Astrocyte (in vitro differentiated cells and primary cell): ENCODE measurements around the gene MORN3. TPM values are rescaled to one million over a fixed set of nuclear protein-coding genes. Genes with fewer than 3 reads are reported as not detected.

ENCODE experiments used
- DNase-seq: peaks from one replicate; pipeline ENCODE4 v3.0.0-alpha.2; 2010; ENCODE audit warnings: low read depth
- FAIRE-seq: peaks from 2 replicates; lab custom pipeline; 2011; peaks lifted over from hg19 to GRCh38; lab: Jason Lieb, UNC
- H2AFZ ChIP-seq: 2 replicates; pipeline ENCODE4 v1.6.0; 2012; ENCODE audit warnings: low read depth, low read length, inconsistent platforms
- H3K27ac ChIP-seq: 2 replicates; pipeline ENCODE4 v1.5.1; 2011; ENCODE audit warnings: low read depth, low read length, inconsistent platforms
- H3K27me3 ChIP-seq: 2 replicates; pipeline ENCODE4 v1.6.0; 2011; ENCODE audit warnings: low read length, inconsistent platforms; ENCODE audit not compliant: insufficient read depth
- H3K36me3 ChIP-seq: 2 replicates; pipeline ENCODE4 v1.5.1; 2011; ENCODE audit warnings: low read length, inconsistent platforms; ENCODE audit not compliant: insufficient read depth
- H3K4me1 ChIP-seq: 2 replicates; pipeline ENCODE4 v1.5.1; 2011; ENCODE audit warnings: low read length, inconsistent platforms; ENCODE audit not compliant: insufficient read depth
- H3K4me2 ChIP-seq: 2 replicates; pipeline ENCODE4 v1.6.0; 2012; ENCODE audit warnings: low read length, inconsistent platforms
- H3K4me3 ChIP-seq: 2 replicates; pipeline ENCODE4 v1.5.1; 2011; ENCODE audit warnings: low read depth, mild to moderate bottlenecking, low read length, inconsistent platforms; ENCODE audit not compliant: insufficient read depth
- H3K79me2 ChIP-seq: 2 replicates; pipeline ENCODE4 v1.6.0; 2012; ENCODE audit warnings: mild to moderate bottlenecking, low read length, inconsistent platforms; ENCODE audit not compliant: insufficient read depth
- H3K9ac ChIP-seq: 2 replicates; pipeline ENCODE4 v1.6.0; 2012; ENCODE audit warnings: mild to moderate bottlenecking, low read length, inconsistent platforms
- H3K9me3 ChIP-seq: 2 replicates; pipeline ENCODE4 v1.5.1; 2012; ENCODE audit warnings: low read depth, mild to moderate bottlenecking, low read length, inconsistent platforms; ENCODE audit not compliant: insufficient read depth
- H4K20me1 ChIP-seq: 2 replicates; pipeline ENCODE4 v1.6.0; 2012; ENCODE audit warnings: low read length, inconsistent platforms; ENCODE audit not compliant: insufficient read depth
- H3K27ac Mint-ChIP-seq: one replicate; pipeline ENCODE4 v1.8.0; 2021; ENCODE audit warnings: mild to moderate bottlenecking, mixed read lengths; ENCODE audit not compliant: unreplicated experiment
- H3K27me3 Mint-ChIP-seq: one replicate; pipeline ENCODE4 v1.8.0; 2021; ENCODE audit warnings: low read depth, mixed read lengths; ENCODE audit not compliant: unreplicated experiment
- H3K36me3 Mint-ChIP-seq: one replicate; pipeline ENCODE4 v1.8.0; 2021; ENCODE audit warnings: low read depth, mixed read lengths; ENCODE audit not compliant: unreplicated experiment
- H3K4me1 Mint-ChIP-seq: one replicate; pipeline ENCODE4 v1.8.0; 2021; ENCODE audit warnings: low read depth, mixed read lengths; ENCODE audit not compliant: unreplicated experiment
- H3K4me3 Mint-ChIP-seq: one replicate; pipeline ENCODE4 v1.8.0; 2021; ENCODE audit warnings: mild to moderate bottlenecking, moderate library complexity, mixed read lengths; ENCODE audit not compliant: unreplicated experiment
- H3K9me3 Mint-ChIP-seq: one replicate; pipeline ENCODE4 v1.8.0; 2021; ENCODE audit warnings: mild to moderate bottlenecking, mixed read lengths; ENCODE audit not compliant: unreplicated experiment
- EZH2 ChIP-seq: IDR thresholded peaks from 2 replicates; pipeline ENCODE4 v1.6.1; 2012; ENCODE audit warnings: mild to moderate bottlenecking, low read length, inconsistent platforms; ENCODE audit not compliant: insufficient read depth
- total RNA-seq: library from RNA; stranded (reverse); gene quantifications from 2 replicates; pipeline ENCODE4 v1.2.1, GENCODE V29; 2021
- TF ChIP-seq, protein P1 (sequence below): IDR thresholded peaks from 2 replicates; pipeline ENCODE4 v1.5.1; 2011; ENCODE audit warnings: low read depth, mild to moderate bottlenecking, inconsistent platforms, low read length, moderate library complexity; ENCODE audit not compliant: insufficient read depth

Gene MORN3
- total RNA-seq, 1 donor from 2014 or later, result 0.36 TPM

DNA sequence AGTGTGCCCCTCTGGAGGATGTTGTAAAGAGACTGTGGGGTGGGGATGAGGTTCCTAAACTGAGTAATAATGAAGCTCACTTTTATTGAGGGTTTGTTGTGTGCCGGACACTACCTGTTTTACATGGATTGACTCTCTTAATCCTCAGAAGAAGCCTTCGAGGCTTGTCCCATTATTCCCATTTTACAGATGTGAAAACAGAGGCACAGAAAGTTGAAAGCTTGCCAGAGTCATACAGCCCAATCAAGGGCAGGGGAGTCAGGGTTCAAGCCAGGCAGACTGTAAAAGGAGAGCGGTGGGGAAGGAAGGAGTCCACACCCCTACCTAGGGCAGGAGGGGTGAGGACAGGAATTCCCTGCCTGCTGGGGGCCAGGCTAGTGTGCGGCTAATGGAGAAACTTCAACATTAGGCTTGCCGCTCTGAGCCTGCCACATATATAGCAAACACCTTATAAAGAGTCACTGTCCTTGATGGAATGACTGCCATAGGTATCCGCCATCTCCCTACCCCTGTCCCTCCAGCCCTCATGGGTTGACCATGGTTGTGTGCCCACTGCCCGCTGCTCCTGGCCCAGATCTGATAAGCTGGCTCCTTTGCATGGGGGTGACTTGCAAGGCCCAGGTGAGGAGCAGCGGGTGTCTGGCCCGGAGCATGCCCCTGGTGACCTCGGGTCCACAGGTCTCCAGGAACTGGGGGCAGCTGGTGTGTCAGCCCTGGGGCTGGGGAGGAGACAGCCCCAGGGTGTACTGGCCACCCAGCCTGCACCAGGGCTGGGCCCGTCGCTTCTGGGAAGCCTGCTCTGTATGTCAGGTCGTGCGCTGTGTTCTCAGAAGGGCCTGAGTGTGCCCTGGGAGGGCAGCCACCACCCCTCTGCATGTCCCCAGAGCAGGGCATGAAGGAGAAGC, 30.9 kb downstream of the MORN3 start:
- no peak for FAIRE-seq
- Histone ChIP-seq H3K4me2 (no peak overlapping the region), H3K4me1 (no peaks in the 10 kb centered on the region), H3K9me3 (no peaks in the 10 kb centered on the region), H3K9ac (no peak overlapping the region), H3K27ac (no peak overlapping the region), H3K4me3 (no peak overlapping the region), H3K79me2 (peaks cover 23% of the 10 kb centered on the region), H3K27me3 (no peaks in the 10 kb centered on the region), H2AFZ (no peak overlapping the region), H4K20me1 (peaks cover 17% of the 10 kb centered on the region), H3K36me3 (no peaks in the 10 kb centered on the region)
- DNase-seq, result no peak
- no peak for TF ChIP-seq EZH2
- TF ChIP-seq, protein P1, sequence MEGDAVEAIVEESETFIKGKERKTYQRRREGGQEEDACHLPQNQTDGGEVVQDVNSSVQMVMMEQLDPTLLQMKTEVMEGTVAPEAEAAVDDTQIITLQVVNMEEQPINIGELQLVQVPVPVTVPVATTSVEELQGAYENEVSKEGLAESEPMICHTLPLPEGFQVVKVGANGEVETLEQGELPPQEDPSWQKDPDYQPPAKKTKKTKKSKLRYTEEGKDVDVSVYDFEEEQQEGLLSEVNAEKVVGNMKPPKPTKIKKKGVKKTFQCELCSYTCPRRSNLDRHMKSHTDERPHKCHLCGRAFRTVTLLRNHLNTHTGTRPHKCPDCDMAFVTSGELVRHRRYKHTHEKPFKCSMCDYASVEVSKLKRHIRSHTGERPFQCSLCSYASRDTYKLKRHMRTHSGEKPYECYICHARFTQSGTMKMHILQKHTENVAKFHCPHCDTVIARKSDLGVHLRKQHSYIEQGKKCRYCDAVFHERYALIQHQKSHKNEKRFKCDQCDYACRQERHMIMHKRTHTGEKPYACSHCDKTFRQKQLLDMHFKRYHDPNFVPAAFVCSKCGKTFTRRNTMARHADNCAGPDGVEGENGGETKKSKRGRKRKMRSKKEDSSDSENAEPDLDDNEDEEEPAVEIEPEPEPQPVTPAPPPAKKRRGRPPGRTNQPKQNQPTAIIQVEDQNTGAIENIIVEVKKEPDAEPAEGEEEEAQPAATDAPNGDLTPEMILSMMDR, result no peak
- H3K27ac Mint-ChIP-seq, result no peak overlapping the region
- no peak overlapping the region for H3K4me3 Mint-ChIP-seq
- peaks cover 5% of the 10 kb centered on the region for H3K36me3 Mint-ChIP-seq
- H3K9me3 Mint-ChIP-seq, result no peaks in the 10 kb centered on the region
- peaks cover 4% of the 10 kb centered on the region for H3K4me1 Mint-ChIP-seq
- H3K27me3 Mint-ChIP-seq, result no peaks in the 10 kb centered on the region

DNA sequence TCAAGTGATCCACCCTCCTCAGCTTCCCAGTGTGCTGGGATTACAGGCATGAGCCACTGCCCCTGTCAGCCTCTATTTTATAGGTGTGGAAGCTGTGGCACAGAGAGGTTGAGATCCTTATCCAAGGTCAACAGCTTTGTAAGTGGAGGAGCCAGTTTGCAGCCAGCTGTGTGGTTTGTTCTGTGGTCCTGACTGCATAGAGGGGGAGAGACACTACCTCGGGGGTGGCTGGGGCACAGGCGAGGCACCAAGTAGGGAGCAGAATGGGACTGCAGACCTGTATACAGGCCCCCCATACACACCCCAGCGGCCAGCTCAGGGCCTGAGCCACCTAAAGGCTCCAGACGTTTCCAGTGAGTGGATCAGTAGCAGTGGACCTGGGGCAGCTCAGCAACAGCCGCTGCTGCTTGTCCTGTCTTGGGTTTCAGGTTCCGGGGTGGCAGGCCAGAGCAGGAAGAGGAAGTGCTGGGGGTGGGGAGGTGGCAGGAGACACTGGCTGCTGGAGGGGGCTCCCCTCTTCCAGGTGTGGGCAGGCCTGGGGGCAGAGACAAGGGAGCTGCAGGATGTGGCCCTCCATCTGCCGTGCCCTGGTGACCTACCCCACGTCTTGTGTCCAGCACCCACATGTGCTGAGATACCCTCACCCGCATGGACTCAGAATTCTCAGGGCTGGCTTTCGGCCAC, 32.1 kb downstream of the MORN3 start:
- Mint-ChIP-seq H3K9me3 (no peaks in the 10 kb centered on the region), H3K4me1 (peaks cover 9% of the 10 kb centered on the region), H3K27me3 (no peaks in the 10 kb centered on the region), H3K36me3 (peaks cover 5% of the 10 kb centered on the region), H3K4me3 (no peak overlapping the region), H3K27ac (no peak overlapping the region)
- peaks cover 33% of the 10 kb centered on the region for H3K79me2 ChIP-seq
- H3K4me3 ChIP-seq, result no peak overlapping the region
- no peak overlapping the region for H2AFZ ChIP-seq
- H3K4me2 ChIP-seq, result no peak overlapping the region
- H4K20me1 ChIP-seq, result peaks cover 24% of the 10 kb centered on the region
- no peak overlapping the region for H3K27ac ChIP-seq
- no peak for FAIRE-seq
- no peak overlapping the region for H3K9ac ChIP-seq
- no peaks in the 10 kb centered on the region for H3K36me3 ChIP-seq
- TF ChIP-seq, protein P1, result no peak
- no peak for TF ChIP-seq EZH2
- DNase-seq, result no peak
- H3K4me1 ChIP-seq, result no peaks in the 10 kb centered on the region
- H3K9me3 ChIP-seq, result no peaks in the 10 kb centered on the region
- no peaks in the 10 kb centered on the region for H3K27me3 ChIP-seq
